Kidney (tissue), 14 donors: ENCODE measurements around the gene RARG. TPM values are rescaled to one million over a fixed set of nuclear protein-coding genes. Genes with fewer than 3 reads are reported as not detected.

Source experiments
- DNase-seq, 5 donors: peaks; one replicate each; pipeline ENCODE4 v3.0.0-alpha.2; 2013 to 2020
- FAIRE-seq: peaks from 2 replicates; lab custom pipeline; 2012; peaks lifted over from hg19 to GRCh38; lab: Jason Lieb, UNC
- H3K27ac ChIP-seq, 2 donors: one replicate each; pipeline ENCODE4 v1.7.0; 2013; ENCODE audit warnings: low read depth in 2 of 2, low read length in 2 of 2, inconsistent platforms in 1 of 2
- H3K27me3 ChIP-seq: one replicate; pipeline ENCODE4 v1.7.1; 2013; ENCODE audit warnings: low read length, inconsistent platforms; ENCODE audit not compliant: control insufficient read depth, insufficient read depth
- H3K36me3 ChIP-seq, 3 donors: one replicate each; pipeline versions ENCODE4 v1.7.0 to v1.7.1; 2013; ENCODE audit warnings: low read length in 3 of 3, control low read depth in 1 of 3, inconsistent platforms in 1 of 3; ENCODE audit not compliant: insufficient read depth in 3 of 3, control insufficient read depth in 2 of 3
- H3K4me1 ChIP-seq, 3 donors: one replicate each; pipeline versions ENCODE4 v1.7.0 to v1.7.1; 2013; ENCODE audit warnings: low read length in 3 of 3, inconsistent platforms in 1 of 3, low read depth in 1 of 3; ENCODE audit not compliant: control insufficient read depth in 2 of 3, insufficient read depth in 2 of 3
- H3K4me3 ChIP-seq, 3 donors: one replicate each; pipeline versions ENCODE4 v1.7.0 to v1.8.1; 2013; ENCODE audit warnings: low read length in 3 of 3, control low read depth in 1 of 3, inconsistent platforms in 1 of 3
- H3K9ac ChIP-seq, 3 donors: one replicate each; pipeline versions ENCODE4 v1.7.0 to v1.7.1; 2013; ENCODE audit warnings: low read length in 3 of 3, control low read depth in 1 of 3, inconsistent platforms in 1 of 3
- H3K9me3 ChIP-seq, 3 donors: one replicate each; pipeline versions ENCODE4 v1.7.0 to v1.7.1; 2013; ENCODE audit warnings: low read length in 3 of 3, control low read depth in 1 of 3, inconsistent platforms in 1 of 3; ENCODE audit not compliant: control insufficient read depth in 2 of 3, insufficient read depth in 1 of 3
- CTCF ChIP-seq: IDR thresholded peaks from 3 replicates; pipeline ENCODE4 v1.5.1; 2012; ENCODE audit warnings: mild to moderate bottlenecking, moderate library complexity, borderline replicate concordance; ENCODE audit not compliant: insufficient read depth; ENCODE audit errors: extremely low read depth
- intact Hi-C: fragments of 100-400 bp; cut with DNase I; formaldehyde crosslinking; loops from one replicate; pipeline ENCODE4 v1.11.1; 2022
- polyA plus RNA-seq: library from polyadenylated mRNA; stranded (reverse); fragments of 350-450 nt; fragmentation: Illumina TruSeq; extraction: RNeasy Lipid Tissue Mini Kit (QIAGEN cat#74804); gene quantifications from one replicate; pipeline ENCODE4 v1.2.3, GENCODE V29; 2014; ENCODE audit warnings: low read depth, low replicate concordance; ENCODE audit not compliant: insufficient read depth
- total RNA-seq: library from RNA; stranded (reverse); fragmentation: NEBNext Ultra II Directional; extraction: Animal tissue kit (Norgen Biotek cat#: 25700); gene quantifications from one replicate; pipeline ENCODE4 v1.2.1, GENCODE V29; 2021
- donor health status: control.
- donor health status: control.
- donor health status: control.
- donor health status: control.
- donor health status: control.
- donor health status: DM: yes; HTN: yes; CAD: no.
- donor health status: Normal renal cell carcinoma (clear cell type).

Gene RARG
- total and polyA plus RNA-seq, 2 donors from 2014 or later = 13.2 to 34.1 TPM

- Histone ChIP-seq H3K4me1 (peaks cover 0 to 15% (median 14%) of the 10 kb centered on the region in 3 donors), H3K27ac (no peak overlapping the region), H3K9me3 (no peaks in the 10 kb centered on the region), H3K36me3 (no peaks in the 10 kb centered on the region), H3K4me3 (no peak overlapping the region), H3K27me3 (no peaks in the 10 kb centered on the region), H3K9ac (no peak overlapping the region)
- intact Hi-C loops = loop anchor here (10.0 kb wide), 1 partner anchor 129 kb away; no protein-coding TSS in a partner anchor
- FAIRE-seq (no peak), DNase-seq (no peak)
- TF ChIP-seq CTCF = no peak
Measured at GRCh38 chr12:53193985-53194716, 37.9 kb downstream of the RARG start.

- peaks cover 0 to 15% (median 14%) of the 10 kb centered on the region in 3 donors for H3K4me1 ChIP-seq
- H3K9ac ChIP-seq = no peak overlapping the region
- TF ChIP-seq CTCF = no peak
- FAIRE-seq = no peak
- H3K27ac ChIP-seq = no peak overlapping the region
- H3K9me3 ChIP-seq = no peaks in the 10 kb centered on the region
- no peak overlapping the region for H3K4me3 ChIP-seq
- peaks cover 0 to 8% (median 6%) of the 10 kb centered on the region in 3 donors for H3K36me3 ChIP-seq
- H3K27me3 ChIP-seq = no peaks in the 10 kb centered on the region
- DNase-seq = no peak
- intact Hi-C loops = loop anchor here (10.0 kb wide), 1 partner anchor 128 kb away; no protein-coding TSS in a partner anchor
Measured at GRCh38 chr12:53193040-53193439, 39.0 kb downstream of the RARG start.

GRCh38 chr12:53192531-53193021 is 39.4 kb downstream of the RARG start:
- peaks cover 0 to 12% (median 9%) of the 10 kb centered on the region in 3 donors for H3K36me3 ChIP-seq
- TF ChIP-seq CTCF = no peak
- H3K27me3 ChIP-seq = no peaks in the 10 kb centered on the region
- H3K9me3 ChIP-seq = no peaks in the 10 kb centered on the region
- no peak overlapping the region for H3K4me3 ChIP-seq
- FAIRE-seq = no peak
- intact Hi-C loops = loop anchor here (10.0 kb wide), 1 partner anchor 128 kb away; no protein-coding TSS in a partner anchor
- DNase-seq = no peak
- no peak overlapping the region for H3K9ac ChIP-seq
- H3K27ac ChIP-seq = no peak overlapping the region
- peaks cover 0 to 15% (median 11%) of the 10 kb centered on the region in 3 donors for H3K4me1 ChIP-seq
